ENCODE data around the gene ANKRD40.

DNA sequence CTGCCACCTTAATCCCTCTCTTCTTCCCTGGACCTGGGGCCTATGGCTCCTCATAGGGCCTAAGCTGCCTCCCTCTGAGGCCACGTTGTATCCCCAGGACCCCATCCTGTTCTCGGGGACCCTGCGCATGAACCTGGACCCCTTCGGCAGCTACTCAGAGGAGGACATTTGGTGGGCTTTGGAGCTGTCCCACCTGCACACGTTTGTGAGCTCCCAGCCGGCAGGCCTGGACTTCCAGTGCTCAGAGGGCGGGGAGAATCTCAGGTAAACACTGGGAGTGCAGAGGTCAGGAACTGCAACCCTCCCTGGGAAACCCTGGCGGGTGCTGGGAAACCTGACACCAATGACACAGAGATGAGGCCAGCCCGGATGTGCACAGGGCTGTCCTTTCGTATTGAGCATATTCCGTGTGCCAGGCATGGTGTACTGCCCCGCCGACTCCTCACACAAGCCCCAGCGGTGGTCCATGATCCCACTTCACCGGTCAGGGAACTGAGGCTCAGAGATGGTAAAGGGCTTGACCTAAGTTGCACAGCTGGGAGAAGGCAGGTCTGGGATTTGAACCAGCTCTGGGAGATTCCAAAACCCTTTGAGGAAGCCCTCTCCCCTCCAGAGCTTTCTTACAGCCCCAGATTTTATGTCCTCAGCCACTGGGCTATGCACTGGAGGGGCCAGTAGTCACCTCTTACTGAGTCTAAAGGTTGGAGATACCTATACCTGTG is 22.9 kb downstream of the ANKRD40 start:
- TF ChIP-seq, protein P1, sequence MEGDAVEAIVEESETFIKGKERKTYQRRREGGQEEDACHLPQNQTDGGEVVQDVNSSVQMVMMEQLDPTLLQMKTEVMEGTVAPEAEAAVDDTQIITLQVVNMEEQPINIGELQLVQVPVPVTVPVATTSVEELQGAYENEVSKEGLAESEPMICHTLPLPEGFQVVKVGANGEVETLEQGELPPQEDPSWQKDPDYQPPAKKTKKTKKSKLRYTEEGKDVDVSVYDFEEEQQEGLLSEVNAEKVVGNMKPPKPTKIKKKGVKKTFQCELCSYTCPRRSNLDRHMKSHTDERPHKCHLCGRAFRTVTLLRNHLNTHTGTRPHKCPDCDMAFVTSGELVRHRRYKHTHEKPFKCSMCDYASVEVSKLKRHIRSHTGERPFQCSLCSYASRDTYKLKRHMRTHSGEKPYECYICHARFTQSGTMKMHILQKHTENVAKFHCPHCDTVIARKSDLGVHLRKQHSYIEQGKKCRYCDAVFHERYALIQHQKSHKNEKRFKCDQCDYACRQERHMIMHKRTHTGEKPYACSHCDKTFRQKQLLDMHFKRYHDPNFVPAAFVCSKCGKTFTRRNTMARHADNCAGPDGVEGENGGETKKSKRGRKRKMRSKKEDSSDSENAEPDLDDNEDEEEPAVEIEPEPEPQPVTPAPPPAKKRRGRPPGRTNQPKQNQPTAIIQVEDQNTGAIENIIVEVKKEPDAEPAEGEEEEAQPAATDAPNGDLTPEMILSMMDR (IDR thresholded peaks at IDR 0.05): no peak
- TF ChIP-seq EZH2 (IDR thresholded peaks at IDR 0.05): no peak
- no peak for TF ChIP-seq EZH2phosphoT487 (IDR thresholded peaks at IDR 0.05)
